HG03175 (cell line): Measurements from ENCODE around the gene TRAF1.
A peak's percentile ranks its signal among the peaks of the same experiment; 100 is the strongest.

Experiments used
- ATAC-seq: cut with Tn5 transposase; IDR thresholded peaks from one replicate; pipeline ENCODE4 v1.9.1; 2021; ENCODE audit warnings: mild to moderate bottlenecking, moderate library complexity; ENCODE audit not compliant: unreplicated experiment

Gene TRAF1

DNA sequence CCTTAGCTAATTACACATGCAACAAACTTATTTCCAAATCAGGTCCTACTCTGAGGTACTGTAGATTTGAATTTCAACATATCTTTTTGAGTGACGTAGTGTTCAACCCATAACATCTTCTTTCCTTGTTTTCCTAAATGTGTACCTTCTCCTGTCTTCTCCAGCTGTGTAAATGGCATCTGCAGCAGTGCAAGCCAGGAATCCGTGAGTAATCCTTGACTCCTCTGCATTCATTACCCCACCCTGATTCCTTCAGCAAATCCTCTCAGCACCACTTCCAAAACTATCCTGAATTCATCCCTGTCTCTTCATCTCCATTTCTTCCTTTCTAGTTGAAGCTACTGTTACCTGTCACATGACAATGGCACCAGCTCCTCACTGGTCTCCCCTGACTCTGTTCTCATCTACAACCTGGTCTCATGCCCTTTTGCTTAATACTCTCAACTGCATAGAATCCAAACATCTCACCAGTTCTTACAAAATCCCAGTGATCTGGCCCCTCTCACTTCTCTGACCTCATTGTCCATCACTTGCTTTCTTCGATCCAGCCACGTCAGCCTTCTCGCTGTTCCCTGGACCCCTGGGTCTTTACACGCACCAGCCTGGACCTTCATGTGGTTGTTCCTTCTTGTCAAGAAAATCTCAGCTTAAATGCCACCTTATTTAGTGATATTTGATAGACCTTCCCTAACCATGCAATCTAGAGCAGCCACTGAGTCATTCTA is 14.6 kb upstream of the TRAF1 start:
- no peak for ATAC-seq

DNA sequence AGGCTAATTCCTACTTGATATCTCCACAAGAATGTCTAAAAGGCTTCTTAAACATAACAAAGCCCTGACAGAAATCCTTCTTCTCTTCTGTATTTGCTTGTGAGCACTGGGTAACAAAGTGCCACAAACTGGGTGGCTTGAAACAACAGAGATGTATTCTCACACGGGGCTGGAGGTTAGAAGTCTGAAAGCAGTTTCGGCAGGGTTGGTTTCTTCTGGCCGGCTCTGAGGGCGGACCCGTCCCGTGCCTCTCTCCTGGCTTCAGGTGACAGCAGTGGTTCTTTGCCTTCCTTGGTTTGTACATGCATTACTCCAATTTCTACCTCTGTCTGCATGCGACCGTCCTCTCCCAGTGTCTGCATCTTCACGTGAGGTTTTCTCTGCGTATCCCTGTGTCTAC is 14.0 kb upstream of the TRAF1 start:
- no peak for ATAC-seq

DNA sequence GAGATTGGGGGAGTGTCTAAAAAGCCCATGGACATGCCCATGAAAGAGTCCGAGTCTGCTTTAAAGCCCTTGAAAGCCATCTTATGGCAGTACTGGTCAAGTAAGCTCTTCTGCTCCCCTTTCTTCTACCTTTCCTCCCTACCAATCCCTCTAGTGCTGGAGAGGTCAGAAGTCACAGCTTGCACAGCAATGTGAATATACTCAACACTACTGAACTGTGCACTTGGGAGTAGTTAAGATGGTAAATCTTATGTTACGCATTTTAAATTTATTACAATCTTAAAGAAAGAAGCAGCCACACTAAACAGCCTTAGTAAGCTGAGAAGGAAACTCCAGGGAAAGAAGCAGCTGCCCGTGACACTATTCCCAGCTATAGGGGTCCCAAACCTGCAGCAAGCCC is 12.3 kb upstream of the TRAF1 start:
- no peak for ATAC-seq

DNA sequence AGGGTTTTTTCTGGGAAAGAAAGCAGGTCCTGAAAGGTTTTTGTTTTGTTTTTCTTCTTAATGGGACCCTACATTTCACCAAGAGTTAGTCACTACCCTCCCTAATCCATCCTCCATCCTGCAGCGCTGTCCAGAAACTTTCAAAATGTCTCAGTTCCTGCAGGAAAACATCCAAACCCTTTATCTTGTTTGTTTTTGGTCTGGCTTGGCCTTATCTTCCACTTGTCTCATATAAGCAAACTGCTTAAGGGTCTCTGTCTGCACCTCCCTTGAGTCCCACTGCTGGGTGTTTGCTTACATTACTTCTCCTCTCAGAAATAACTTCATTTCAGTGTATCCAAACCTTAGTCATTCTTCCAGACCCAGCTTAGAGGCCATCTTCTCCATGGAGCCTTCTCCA is 11.0 kb upstream of the TRAF1 start:
- no peak for ATAC-seq

DNA sequence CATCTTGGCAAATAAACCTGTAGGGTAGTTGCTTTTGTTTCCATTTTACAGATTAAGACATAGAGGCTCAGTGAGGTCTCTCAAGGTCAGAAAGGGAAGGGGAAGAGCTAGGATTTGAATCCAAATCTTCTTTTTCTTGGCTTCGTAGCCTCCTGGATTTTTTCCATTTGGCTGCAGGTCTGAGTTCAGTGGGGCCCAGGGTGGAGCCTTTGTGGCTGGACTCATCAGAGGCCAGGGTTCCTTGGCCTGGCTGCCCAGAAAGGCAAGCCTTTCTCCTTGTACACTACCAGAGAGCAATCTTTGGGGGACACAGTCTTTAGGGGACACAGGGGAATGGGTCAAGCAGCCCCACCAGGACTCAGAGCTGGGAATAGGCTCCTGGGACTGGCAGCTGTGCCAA is 10.5 kb upstream of the TRAF1 start:
- ATAC-seq: no peak

DNA sequence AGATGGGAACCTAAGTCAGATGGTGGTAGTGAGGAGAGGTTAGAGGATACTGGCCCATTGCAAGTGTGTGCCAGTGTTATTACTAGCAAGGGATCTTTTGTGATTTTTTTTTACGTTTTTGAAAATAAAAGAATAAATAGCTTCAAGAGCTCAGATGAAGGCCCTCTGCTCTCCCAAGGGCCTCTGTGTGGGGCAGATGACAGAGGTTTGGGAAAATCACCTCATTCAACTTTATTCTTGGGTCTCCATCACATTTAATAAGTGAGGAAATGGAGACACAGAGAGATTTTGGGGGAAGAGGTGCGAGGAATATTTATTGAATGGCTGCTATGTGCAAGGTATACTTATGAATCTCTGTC is 10.1 kb upstream of the TRAF1 start:
- no peak for ATAC-seq

DNA sequence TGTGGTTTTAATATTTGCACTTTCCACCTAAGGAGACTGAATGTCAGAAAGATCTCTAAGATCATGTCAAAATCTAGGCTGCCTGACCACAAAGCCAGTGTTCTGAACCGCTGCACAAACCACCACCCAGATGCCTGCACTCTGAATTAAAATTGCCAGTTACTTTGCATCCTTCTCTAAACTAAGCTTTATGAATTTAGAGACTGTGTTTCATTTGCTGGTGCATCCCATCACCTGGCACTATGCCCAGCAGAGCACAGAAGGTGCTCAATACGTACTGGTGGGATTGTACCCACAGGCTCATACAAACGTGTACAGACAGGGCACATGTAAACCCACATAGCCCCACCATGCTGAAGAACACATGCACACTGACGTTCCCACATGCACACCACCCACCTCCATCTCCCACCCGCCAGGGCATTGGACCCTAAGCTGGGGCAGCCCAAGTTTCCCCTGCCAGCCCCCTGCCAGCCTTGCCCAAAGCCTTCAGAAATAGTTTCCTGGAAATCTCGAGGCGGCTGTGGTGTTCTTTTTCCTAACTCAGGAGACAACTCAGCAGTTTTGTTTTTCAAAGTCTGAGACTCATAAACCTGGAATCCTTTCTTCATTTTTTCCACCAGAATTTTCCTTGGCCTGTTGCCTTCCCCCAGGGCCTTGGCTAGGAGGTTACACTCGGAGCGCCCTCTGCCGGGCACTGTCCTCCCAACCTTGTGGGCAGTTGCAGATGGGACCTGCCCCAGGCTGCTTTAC is 9.6 kb upstream of the TRAF1 start:
- peak; percentile 44 for ATAC-seq

DNA sequence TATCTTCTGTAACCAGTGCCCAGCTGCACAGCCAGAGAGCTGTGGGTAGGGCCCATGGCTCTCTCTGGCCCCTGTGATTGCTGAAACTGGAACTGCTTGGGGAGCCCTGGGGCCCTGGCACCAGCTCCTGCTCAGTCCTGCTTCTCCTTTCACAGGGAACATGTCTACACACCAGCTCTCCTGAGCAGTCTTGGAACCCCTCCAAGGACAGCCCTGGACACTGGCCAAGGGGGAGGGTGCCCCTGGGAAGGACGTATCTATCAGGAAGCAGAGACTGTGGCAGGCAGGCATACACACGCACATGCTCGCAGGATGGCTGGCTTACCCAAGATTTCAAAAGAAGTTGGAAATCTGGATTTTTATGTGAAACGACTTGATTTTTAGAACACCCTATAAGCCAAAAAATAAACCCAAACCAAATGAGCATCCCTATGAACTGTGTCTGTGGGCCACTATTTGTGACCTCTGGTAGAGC is 8.8 kb upstream of the TRAF1 start:
- no peak for ATAC-seq

DNA sequence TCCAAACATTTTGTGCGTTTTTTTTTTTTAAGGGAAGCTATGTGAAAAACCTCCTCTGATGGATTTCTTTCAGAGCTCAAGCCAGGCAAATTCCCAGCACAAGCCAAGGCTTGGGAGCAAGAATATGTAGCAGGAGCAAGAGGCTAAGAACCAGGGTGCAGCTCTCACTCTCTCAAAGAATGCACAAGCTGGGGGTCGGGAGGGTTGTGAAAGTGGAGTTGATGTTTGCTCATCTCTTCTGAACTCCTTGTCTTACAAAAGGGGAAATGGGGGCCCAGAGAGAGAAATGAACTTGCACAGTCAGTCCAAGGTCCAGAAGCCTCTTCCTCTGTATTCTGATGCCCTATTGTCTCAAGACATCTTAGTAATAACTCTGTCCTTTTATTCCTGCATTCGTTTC is 7.7 kb upstream of the TRAF1 start:
- no peak for ATAC-seq

DNA sequence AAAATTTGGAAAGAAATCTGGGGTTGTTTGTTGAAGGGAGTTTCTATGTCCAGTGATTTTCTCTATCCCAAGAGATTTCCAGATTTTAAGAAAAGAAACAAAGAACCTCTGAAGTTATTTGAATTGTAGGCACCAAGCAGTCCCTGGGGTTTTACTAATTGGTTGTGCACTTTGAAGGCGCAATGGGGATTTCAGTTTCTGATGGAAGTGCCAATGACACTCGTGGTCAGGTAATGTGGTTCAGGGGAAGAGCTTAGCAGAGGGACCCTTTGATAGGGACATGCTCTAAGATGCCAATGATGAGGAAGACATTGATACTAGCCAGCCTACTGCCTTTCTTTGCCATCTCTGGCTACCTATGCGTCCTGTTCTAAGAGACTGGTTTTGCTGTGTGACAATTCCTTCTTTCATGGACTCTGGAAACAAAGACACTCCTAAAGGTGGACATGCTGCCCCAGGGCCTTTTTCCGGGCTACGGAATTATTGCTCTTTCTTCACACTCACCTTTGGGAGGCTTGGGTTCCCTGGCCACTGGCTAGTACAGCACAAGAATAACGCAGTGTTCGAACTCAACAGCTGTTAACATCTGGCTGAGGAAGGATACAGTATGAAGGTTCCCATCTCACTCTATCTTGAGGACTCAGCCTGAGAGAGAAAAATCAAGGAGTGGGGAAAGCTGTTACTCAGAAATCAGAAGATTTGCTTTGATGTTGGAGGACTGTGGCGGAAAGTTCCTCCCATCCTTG is 6.9 kb upstream of the TRAF1 start:
- ATAC-seq: no peak

DNA sequence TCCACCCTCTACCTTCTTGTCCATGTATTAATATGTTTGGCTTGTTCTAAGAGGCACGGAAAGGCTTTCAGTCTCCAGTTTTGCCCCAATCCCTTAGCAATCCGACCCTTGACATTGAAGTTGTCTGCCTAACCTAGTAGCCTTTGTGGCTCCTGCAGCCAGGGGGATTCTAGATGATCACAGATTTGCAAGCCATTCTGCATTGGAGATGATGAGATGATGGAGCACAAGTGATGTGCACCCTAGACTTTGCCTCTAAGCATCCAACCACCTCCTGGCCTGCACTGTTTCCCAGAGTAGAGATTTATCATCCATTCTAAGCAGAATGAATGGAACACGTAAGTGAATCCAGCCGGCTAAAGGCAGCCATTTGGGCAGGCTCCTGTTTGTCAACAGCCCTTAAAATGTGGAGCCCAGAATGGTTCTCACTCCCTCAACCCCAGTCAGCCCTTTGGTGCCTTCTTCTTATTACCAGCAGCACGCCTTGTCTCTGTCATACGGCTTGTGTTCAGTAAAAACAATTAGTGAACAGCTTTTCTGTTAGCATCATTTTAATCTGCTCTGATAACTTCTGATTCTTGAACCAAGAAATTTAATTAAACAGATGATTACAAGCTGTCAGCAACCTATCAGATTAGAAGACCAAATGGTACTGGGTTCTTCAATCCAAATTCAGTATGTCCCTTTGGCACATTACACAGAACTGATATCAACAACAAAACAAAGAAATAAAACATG is 5.7 kb upstream of the TRAF1 start:
- ATAC-seq: no peak

DNA sequence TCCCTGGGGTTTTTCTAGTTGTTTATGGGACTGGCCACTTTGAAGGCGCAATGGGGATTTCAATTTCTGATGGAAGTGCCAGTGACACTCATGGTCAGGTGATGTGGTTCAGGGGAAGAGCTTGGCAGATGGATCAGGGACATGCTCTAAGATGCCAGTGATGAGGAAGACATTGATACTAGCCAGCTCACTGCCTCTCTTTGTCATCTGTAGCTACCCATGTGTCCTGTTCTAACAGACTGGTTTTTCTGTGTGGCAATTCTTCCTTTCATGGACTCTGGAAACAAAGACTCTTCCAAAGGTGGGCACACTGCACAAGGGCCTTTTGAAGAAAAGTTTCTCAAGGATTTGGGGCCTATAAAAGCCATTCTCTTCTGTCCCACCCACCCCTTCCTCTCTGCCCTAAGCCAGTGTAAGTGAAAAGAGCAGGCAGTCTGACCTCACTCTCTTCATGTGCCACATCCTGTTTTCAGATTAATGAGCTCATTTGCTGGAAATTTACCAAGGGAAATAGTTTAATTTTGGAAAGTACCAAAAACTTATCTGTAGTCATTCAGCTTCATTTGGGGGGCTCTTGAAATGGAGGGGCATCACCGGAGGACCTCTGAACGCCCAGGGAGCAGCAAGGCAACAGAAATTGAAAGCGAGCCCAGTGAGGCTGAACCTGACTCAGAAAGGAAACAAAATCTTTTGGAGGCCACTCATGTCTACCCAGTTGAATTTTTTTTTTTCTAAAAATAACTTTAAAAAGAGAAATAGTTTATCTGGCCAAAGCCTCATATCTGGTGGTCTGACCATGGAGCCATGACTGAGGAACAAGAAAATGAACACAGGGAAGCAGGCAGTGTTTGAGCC is 4.9 kb upstream of the TRAF1 start:
- ATAC-seq: peak; percentile 51

DNA sequence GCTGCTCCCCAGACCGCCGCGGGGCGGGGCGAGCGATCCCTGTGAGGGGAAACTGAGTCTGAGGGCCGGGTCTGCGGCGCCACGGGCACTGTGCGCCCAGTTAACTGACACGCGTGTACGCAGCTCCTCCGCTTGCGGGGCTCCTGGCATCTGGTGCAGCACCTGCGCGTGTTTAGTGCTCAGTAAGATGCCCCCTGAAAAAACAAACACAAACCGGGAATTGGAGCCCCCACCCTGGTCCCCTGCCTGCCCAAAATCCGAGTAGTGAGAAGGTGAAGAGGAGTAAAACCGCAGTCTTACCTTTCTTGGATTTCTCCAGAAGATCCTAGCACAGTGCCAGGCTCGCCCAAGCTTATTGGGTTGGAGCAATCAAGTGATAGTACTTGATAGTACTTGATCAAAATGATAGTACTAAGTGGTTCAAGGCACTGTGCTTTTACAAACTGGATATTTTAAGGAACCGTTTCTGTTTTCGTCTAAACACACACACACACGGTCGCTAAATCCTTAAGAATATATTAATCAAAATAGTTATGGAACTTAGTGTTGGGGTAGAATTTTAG is 2.7 kb upstream of the TRAF1 start:
- ATAC-seq: no peak

DNA sequence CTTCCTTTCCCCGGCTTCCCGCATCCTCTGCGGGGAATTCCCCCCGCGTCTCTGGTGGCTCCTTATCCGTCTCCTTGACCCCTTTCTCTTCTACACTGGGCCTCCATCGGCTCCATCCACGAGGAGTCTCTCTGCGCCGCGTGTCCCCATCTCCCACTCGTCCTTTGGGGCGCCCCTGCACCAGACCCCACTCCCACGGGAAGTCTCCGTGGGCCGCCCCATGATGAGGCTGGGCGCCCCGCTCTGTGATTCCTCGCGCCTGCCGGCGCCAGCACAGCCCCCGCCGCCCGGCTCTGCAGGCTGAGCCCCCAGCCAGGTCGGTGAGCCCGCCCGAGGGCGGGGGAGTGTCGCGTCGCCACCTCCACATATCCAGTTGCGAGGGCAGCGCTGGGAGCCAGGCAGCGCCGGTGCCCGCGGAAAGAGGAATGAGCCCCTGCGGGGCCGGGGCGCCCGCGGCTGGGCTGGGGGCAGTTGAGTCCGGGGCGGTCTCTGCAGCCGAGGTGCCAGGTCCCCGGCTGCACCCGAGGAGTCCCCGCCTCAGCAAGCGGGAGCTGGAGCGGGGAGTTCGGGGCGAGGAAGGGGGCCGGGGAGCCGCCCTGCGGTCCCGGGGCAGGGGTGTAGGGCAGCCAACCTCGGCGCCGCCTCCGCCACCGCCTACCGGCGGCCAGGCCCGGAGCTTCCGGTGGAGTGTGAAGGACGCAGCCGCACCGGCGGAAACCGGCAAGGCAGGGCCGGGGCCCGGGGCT is 2.1 kb upstream of the TRAF1 start:
- ATAC-seq: peak; percentile 30

DNA sequence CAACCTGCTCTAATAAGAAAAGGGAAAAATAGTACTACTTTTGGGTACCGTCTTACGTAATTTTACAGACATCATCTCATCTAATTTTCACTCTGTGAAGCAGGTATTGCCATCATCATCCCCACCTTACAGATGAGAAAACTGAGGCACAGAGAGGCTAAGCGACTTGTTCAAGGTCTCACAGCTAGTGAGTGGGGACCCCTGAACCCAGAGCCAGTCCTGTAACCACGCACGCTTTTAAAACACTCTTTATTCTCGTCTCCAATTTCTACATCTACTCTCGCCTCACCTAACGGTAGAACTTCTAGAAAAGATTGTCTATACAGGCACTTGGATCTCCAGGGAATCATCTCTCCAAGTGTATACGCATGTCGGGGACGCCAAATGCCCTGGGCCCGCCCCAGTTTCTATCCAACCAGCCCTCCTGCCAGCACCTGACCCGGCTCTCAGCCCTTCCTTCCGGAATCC is 1.5 kb upstream of the TRAF1 start:
- ATAC-seq: no peak

DNA sequence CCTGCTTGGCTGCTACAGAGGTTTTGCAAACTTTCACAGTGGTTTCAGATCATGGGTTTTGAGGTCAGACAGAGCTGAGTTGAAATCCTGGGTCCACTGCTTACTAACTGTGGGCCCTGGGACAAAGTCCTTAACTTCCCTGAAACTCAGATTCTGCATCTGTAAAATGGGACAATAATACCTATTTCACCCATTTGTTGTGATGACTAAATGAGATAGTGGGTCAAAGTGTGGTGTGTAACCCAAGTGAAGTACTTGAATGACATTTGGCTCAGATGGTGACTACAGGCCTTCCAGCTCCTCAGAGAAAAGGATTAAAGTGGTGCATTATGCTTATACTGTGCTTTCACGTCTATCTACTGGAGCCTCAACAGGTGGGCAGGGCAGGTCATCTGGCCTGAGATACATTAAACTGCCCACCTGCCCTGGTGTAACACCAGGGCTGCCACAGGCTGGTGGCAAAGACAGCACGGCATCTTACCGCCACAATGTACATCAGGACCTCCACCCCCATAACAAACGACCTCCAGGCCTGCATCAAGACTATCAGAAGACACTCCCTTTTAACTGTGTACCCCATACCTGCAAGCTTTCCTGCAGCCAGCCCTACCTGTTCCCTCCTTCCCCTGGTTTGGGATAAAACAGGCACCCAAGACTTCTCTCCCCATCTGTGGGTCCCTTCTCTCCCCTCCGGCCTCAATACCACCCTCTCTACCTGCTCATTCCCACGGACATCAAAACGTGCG is 846 bp upstream of the TRAF1 start:
- no peak for ATAC-seq

DNA sequence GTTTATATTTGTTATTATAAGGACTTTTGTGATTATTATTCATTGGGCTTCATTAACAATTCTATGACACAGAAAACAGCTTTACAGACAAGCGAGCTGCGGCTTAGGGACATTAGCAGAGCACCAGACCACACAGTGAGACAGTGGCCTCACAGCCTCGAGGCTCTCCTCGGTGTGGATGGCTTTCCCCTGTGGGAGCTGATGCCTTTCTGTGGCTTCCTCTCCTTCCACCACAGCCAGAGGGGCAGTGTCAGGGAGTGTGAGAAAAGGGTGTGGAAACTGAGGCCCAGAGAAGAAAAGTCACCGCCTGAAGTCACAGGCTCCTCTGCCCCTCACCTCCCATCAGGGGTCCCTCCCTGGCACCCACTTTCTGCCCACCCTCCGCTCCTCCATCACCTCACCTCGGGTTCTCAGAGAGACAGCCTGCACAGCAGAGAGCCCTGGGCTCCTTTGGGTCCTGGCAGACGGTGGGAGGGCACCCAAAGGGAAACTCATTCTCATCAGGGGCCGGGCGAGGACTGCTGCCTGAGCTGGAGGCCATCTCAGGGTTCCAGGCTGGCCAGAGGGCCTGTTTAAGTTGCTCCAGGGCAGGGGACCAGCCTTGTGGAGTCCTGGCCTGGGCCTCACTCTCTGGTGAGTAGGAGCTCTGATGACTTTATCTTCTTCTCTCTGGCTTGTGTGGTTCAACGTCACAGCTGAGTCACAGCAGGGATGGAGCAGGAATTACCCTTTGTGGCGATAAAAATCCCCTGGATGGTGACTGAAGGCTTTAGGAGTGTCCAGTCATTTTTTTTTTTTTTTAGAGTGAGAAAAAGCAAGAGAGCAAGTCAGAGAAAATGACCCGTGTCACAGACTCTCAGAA is 830 bp downstream of the TRAF1 start:
- peak; percentile 28 for ATAC-seq
